Measurements from ENCODE around the gene ZNF436. TPM values are rescaled to one million over a fixed set of nuclear protein-coding genes. Genes with fewer than 3 reads are reported as not detected.

ZNF436 gene
- total and polyA plus RNA-seq, 2 experiments from 2014 or later = 0.23 to 1.0 TPM

- no peak for TF ChIP-seq ZNF462 (CRISPR knock-in tag; IDR thresholded peaks at IDR 0.05)
- no peak for TF ChIP-seq ZNF114 (CRISPR knock-in tag; IDR thresholded peaks at IDR 0.05)
- TF ChIP-seq ZNF331 (CRISPR knock-in tag; IDR thresholded peaks at IDR 0.05; ENCODE audit: low read depth) = no peak
- no peak for TF ChIP-seq CREB1 (CRISPR knock-in tag; IDR thresholded peaks at IDR 0.05; ENCODE audit: low read depth)
These were observed 33.4 kb upstream of the ZNF436 start (continued) for GRCh38 chr1:23403038-23403336.

GRCh38 chr1:23402286-23403037, 32.8 kb upstream of the ZNF436 start:
- Mint-ChIP-seq H3K36me3 (ENCODE audit: low read depth) (no peaks in the 10 kb centered on the region), H3K4me1 (peaks cover 2% of the 10 kb centered on the region), H3K27me3 (ENCODE audit: insufficient read depth, low read depth, poor library complexity) (peaks cover 55% of the 10 kb centered on the region), H3K4me3 (no peak overlapping the region), H3K27ac (no peak overlapping the region), H3K9me3 (no peaks in the 10 kb centered on the region; the same call in 2 of the 3 replicates)
- no peak for ATAC-seq
- Histone ChIP-seq H3K4me2 (no peak overlapping the region), H3K27ac (ENCODE audit: low read depth) (no peak overlapping the region), H3K36me3 (ENCODE audit: insufficient read depth) (no peaks in the 10 kb centered on the region), H3K27me3 (ENCODE audit: insufficient read depth) (peaks cover 97% of the 10 kb centered on the region), H4K20me1 (replicated peaks; ENCODE audit: insufficient read depth) (no peaks in the 10 kb centered on the region), H2AFZ (no peak overlapping the region), H3K4me3 (no peak overlapping the region), H3K4me1 (ENCODE audit: insufficient read depth) (no peaks in the 10 kb centered on the region), H3K79me2 (replicated peaks; ENCODE audit: insufficient read depth) (no peaks in the 10 kb centered on the region), H3K9me2 (ENCODE audit: insufficient read depth) (no peaks in the 10 kb centered on the region), H3F3A (replicated peaks; ENCODE audit: low read depth) (no peaks in the 10 kb centered on the region)
- DNase-seq (ENCODE audit: low spot score) = no peak
- TF ChIP-seq REST (IDR thresholded peaks at IDR 0.05; ENCODE audit: unreplicated experiment) = no peak
- TF ChIP-seq STAT1 (IDR thresholded peaks at IDR 0.05; ENCODE audit: unreplicated experiment) = no peak
- TF ChIP-seq ZNF331 (CRISPR knock-in tag; IDR thresholded peaks at IDR 0.05; ENCODE audit: low read depth) = no peak
- TF ChIP-seq POLR2AphosphoS5 (IDR thresholded peaks at IDR 0.05; ENCODE audit: low read depth) = no peak
- TF ChIP-seq NANOG (IDR thresholded peaks at IDR 0.05; ENCODE audit: borderline replicate concordance) = no peak
- TF ChIP-seq CREB1 (CRISPR knock-in tag; IDR thresholded peaks at IDR 0.05; ENCODE audit: low read depth) = no peak

All from GM23338 (cell line).